DMS114 treated with DMSO at 0.1 percent for 48 hours (cell line): ENCODE data around the gene UCN.
"Not testable (repeated sequence)": the region's sequence is repeated elsewhere in the genome, so short reads cannot be mapped to it uniquely, and the experiment has no call there.

ENCODE experiments used
- DNase-seq: peaks from one replicate; lab custom pipeline; 2025; ENCODE audit not compliant: unreplicated experiment; lab: John Stamatoyannopoulos, UW

The UCN gene

DNA sequence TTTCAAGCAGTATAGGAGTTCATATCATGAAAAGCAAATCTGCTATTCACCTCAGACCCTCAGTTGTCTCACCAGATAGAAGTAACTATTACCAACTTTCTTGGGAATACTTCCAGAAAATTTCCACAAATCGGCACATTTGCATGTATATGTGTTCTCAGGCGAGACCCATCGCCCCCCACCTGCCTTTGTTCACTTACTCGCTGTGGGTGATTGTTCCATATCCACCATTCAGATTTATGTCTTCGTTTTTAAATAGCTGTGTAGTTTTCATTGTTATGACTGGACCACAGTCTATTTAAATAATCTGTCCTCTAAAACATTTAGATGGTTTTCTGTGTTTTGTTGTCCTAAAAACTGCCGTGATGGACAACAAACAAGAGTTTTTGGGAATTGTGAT is 22.8 kb downstream of the UCN start:
- no peak for DNase-seq

GRCh38 chr2:27284996-27285395 is 23.2 kb downstream of the UCN start:
- DNase-seq: no peak

- no peak for DNase-seq
These were observed 25.4 kb downstream of the UCN start for GRCh38 chr2:27282892-27283291.

DNA sequence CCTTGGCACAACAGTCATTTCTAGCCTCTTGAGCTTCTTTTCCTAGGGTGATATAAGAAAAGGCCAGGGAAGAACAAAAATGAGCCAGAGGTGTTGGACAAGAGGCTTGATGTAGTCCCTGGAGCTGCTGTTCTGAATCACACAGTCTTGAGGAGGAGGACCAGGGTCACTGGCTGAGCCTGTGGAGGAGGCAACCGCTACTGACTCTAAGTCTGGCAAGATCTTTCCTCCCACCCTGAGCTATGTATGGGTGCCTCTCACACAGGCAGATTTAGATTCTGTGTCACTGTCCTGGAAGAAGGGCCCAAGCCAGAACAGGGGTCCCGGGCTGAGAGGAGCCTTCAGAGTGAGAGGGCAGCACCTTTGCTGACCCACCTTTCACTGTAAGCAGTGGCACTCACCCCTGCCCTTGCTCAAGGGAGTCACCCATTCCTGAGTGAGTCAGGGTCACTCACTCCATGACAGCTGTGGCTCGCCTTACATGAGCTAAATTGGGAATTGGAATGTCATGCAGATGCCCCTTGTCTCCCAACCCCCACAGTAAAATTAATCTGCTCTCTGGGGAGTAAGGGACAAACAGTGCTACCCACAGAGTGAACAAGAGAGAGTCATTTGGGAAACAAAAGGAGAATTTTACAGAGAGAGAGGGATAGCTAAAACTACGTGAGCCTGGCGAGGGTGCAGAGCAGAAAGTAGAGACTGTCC is 26.2 kb downstream of the UCN start, which contains the start of gene TRIM54:
Gene TRIM54, plus strand, starts transcription at position 575 of the 705 bp plus-strand sequence. CDS start 303 bp downstream, outside the sequence.
- no peak for DNase-seq

DNA sequence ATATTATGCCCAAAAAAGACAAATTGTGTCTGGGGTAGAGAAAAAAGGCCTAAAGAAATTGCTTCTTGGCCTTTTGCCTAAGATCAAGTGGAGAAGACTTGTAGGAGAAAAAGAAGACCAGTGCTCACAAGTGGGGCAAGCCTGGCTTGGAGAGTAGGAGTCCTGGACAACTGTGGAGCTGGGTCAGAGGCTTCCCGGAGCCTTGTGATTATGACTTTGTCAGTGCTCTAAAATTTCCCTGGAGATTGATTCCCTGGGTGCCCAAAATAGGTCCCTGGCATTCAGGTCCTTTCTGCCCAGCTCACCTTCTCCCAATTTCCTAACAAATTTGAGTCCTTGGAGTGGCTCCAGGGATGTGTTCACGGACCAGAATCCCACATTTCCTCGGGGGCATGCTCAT is 26.8 kb downstream of the UCN start:
- DNase-seq: no peak

- DNase-seq: no peak
These were observed 27.4 kb downstream of the UCN start for GRCh38 chr2:27280826-27281225.

DNA sequence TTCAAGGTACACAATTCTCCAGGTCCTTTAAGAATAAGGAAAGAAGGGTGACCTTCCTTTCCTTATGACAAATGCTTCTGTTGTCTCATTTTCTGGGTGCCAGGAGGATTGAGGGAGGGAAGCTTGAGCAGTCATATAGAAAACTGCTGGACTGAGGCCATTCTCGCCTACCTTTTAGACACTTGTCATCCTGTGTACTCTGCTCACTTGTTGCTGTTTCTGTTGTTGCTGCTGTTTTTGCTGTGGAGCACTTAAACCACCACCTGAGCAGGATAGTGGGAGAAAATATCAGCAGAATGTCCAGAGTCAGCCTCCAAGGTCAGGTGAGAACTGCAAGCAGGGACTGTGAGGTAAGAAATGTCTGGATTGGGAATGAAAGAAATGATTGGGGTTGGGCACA is 30.2 kb downstream of the UCN start:
- DNase-seq: no peak

DNA sequence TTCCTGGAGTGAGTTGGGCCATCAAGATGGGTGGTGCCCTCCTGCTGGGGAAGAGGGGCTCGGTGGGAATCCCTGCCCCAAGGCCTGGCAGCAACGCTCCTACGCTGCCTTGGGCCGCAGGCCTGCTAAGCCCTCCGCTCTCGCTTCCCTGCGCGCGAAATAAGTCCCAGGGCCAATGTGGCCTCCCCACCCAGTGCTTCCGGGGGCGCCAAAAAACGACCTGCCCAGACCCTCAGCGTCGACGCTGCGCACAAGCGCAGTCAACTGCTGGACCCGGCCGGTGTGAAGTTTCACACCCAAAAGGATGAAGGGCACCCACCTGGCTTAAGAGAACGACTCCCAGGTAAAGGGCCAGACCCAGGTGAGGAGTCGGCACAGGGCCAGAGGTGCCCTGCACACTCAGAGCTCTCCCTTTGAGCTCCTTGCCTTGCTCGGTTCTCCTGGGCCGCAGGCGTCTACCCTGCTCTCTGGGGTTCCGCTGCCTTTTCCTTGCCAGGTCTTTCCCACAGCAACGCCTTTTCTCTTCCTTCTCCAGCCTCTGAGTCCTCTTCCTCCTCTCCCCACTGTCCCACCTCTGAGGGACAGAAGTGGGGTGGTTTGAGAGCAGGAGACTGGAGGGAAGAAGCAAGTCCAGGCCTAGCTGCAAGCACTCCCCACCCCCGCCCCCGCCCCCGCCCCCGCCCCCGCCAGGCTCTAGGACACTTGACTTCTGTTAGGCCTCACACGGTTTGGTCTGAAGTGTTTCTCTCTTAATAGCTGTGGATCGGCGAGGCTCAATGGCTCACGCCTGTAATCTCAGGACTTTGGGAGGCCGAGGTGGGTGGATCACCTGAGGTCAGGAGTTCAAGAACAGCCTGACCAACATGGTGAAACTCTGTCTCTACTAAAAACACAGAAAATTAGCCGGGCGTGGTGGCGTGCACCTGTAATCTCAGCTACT is 32.8 kb downstream of the UCN start, which contains the start of gene DNAJC5G:
Gene DNAJC5G, plus strand, starts transcription at position 223 of the 940 bp plus-strand sequence. CDS start 1,296 bp downstream, outside the sequence.
- no peak for DNase-seq

DNA sequence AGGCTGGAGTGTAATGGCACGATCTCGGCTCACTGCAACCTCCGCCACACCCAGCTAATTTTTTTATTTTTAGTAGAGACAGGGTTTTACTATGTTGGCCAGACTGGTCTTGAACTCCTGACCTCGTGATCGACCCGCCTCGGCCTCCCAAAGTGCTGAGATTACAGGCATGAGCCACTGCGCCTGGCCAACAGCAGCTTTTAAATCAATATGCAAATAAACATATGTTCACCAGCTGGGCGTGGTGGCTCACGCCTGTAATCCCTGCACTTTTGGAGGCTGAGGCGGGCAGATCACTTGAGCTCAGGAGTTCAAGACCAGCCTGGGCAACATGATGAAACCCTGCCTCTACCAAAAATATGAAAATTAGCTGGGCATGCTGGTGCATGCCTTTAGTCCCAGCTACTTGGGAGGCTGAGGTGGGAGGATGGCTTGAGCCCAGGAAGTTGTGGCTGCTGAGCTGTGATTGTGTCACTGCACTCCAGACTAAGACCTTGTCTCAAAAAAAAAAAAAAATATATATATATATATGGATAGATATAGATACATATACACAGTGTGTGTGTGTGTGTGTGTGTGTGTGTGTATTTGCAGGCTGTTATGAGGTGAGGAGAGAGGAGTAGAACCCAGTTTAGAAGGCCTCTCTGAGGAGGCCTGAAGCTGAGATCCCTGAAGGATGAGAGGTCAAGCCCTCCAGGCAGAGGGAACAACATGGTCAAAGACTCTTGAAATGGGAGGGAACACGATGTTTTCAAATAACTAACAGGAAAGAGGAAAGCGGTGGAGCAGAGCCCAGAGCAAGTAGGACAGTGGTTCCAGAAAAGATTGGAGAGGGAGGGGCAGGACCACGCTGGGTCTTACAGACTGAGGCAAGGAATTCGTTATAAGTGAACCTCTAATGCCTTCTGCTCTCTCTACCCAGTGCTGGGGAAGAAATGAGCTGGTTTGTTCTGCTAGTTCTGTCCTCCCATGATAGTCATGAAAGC is 35.4 kb downstream of the UCN start:
- DNase-seq: not testable (repeated sequence)

- DNase-seq: no peak
These were observed 36.5 kb downstream of the UCN start for GRCh38 chr2:27271631-27272340.

DNA sequence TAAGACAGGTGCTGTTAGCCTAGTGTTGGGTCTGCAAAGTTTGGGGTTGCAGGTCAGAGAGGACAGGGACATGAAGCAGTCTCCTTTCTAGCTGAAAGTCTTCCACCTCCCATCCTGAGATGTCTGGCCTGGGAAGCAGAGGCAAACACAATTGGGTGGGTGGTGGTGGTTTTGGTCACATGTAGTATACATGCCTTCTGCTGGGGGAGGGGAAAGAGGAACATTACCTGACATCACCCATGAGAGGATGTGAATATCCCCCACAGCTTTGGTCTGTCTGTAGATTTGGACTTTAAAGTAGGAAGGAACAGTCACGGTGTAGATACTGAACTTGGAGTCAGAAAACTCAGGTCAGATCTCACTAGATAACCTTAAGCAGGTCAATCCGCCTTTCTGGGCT is 37.6 kb downstream of the UCN start:
- DNase-seq: no peak

- DNase-seq: no peak
These were observed 38.1 kb downstream of the UCN start for GRCh38 chr2:27270131-27270530.

- not testable (repeated sequence) for DNase-seq
These were observed 39.9 kb downstream of the UCN start for GRCh38 chr2:27268296-27268695.

DNA sequence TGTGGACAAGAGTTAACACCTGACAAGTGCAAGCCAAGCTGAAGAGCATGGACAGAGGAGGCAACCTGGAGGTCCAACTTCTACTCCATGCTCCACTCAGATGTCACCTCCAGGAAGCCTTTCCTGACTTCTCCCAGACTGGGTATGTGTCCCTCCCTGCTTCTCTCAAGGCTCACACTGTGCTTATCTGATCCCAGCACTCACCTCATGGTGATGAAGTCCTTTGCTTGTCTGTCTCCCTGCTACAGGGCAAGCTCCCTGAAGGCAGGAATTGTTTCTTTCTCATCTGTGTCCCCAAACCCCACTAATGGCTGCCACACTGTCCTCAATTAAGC is 42.7 kb downstream of the UCN start:
- DNase-seq: no peak

- DNase-seq: peak; percentile 60
These were observed 43.3 kb downstream of the UCN start for GRCh38 chr2:27264753-27265535.

- no peak for DNase-seq
These were observed 43.9 kb downstream of the UCN start for GRCh38 chr2:27264253-27264752.

DNA sequence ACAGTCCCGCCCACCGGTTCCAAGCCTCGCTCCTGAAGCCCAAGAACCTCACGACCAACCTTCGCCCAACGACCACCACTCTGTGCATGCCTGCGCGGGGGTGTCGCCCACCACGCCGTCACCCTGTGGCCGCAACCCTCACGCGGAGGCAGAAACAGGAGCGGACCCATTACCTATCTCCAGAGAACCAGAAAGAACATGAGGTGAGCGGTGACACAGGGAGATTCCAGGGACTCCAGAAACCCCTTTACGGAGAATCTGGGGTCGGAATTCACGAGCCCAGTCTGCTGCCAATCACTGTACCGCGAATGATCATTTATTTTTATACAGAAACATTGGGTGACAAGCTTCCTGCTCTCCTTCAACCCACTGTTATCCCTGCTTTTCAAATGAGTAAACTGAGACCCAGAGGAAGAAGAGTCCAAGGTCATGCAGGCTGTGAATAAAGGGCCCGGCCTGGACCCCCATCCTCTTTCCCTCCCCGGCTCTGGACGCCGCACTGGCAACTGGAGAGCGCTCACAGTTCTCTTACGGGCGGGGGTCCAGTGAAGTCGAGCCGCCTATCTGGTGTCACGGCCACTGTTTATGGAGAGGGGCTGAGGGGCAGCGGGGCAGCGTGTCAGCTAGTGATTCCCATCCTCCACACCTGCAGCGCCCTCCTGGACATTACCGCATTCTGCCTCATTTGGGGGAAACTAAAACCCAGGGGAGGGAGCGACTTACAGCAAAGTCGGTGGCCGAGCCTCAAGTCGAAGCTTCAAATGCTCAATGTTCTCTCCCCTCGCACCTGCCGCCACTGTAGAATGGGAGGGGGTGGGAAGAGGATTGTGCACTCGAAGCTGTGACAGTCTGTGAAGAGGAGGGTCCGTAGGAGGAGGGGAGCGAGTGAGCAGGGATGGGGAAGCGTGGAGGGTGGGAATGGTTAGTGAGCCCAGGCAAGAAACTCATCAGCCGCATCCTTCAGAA is 44.7 kb downstream of the UCN start:
- DNase-seq: no peak
